ENCODE measurements around the gene AUP1.

The AUP1 gene

DNA sequence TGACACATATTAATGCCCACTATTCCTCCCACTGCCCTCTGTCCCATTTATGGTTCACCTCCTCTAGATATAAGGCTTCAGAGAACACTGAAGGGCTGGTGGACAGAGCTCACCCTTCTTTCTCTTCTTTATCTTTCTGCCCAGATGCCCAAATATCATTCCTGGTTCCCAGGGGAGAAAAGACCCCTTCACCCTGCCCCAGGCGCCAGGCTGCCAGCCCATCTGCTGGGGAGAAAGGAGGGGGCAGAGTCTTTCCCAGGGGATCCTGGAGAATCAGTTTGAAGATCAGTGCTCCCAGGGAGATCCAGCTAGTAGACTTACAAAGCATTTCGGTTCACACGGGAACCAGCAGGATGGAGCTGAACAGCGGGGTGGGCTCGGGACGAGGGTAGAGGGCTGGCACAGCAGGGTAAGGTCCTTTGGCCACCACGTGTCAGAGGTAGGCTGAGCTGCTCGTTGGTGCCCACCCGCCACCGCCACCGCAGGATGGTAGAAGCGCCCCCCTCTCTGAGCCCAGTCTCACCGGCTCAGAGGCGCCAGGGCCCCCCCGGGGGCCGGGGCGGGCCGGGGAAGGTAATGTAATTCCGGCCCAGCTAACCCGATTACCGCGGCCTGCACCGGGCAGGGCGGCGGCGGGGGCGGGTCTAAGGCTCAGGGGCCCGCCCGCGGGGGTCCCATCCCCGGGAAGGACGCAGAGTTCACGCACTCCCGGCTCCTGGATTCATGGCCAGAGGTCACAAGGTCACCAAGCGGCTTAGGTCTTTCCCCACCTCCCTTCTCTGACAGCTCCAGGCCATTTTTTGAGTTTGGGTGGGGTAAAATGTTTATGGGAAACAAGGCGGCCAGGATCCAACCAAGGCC lies 16.5 kb downstream of the AUP1 start:
- no peak for DNase-seq

DNA sequence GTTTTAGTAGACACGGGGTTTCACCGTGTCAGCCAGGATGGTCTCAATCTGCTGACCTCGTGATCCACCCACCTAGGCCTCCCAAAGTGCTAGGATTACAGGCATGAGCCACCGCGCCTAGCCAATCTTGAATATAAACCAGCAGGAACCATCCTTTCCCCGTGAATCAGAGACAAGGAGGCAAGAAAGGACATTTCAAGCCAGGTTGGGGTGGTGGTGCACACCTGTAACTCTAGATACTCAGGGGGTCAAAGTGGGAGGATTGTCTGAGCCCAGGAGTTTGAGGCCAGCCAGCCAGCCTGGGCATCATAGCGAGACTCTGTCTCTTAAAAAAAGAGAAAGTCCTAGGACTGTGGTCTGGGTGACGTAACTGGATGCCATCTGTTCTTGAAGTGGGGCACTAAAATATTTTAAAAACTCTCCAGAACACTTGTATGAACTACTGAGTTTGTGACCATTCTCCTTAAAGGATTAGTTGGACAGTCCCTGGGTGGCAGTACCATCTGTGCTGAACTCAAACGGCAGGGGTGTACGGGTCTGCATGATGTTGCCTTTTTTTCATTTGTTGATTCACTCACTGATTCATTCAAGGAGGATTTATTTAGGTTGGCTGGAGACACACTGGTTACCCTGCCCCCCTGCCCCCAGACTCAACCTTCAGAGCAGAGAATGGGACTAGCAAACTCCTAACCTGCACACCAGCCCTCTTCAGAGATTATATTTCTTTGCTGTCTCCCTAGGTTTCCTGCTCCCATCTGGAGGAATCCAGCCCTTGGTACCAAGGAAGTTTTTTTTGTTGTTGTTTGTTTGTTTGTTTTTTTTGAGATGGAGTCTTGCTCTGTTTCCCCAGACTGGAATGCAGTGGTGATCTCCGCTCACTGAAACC lies 18.2 kb downstream of the AUP1 start:
- no peak for DNase-seq

DNA sequence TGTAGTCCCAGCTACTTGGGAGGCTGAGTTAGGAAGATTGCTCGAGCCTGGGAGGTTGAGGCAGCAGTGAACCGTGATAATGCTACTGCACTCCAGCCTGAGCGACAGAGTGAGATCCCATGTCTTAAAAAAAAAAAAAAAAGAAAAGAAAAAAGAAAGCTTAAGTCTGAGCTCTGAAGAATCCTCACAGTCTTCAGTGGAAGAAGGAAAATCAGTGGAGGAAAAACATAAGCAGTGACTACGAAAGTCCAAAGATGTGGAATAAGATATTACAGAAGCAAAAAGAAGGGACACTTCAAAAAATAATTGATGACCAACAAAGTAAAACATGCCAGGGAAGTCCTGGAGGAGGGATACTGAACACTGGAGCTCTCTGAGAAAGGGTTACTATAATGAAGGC lies 19.2 kb downstream of the AUP1 start:
- DNase-seq: no peak

DNA sequence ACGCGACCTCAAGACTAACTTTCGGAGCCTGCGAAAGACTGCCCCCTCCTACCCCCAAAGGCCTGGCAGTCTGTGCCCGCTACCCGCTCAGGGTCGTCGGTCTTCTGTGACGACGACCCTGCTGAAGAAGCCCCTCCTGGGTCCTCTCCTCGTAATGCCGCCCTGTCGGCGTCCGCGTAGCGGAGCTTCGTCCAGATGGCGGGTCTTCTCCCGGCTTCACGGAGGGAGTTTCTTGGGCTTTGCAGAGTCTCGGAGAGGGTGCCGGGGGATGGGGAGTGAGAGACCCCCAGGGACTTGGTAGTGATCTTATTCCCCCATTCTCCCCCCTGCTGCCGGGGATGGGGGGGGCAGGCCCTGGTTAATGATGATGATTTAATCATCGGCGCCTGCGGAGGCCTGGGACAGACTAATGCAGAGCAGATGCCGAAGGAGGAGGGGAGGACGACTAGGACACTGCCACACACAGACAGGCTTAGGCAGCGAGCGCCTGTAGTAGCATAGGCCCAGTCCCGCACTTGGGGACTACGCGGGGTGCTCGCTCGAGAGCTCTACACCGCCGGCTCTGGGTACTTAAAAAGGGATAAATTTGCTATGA lies 21.5 kb downstream of the AUP1 start:
- DNase-seq: peak; percentile 48

DNA sequence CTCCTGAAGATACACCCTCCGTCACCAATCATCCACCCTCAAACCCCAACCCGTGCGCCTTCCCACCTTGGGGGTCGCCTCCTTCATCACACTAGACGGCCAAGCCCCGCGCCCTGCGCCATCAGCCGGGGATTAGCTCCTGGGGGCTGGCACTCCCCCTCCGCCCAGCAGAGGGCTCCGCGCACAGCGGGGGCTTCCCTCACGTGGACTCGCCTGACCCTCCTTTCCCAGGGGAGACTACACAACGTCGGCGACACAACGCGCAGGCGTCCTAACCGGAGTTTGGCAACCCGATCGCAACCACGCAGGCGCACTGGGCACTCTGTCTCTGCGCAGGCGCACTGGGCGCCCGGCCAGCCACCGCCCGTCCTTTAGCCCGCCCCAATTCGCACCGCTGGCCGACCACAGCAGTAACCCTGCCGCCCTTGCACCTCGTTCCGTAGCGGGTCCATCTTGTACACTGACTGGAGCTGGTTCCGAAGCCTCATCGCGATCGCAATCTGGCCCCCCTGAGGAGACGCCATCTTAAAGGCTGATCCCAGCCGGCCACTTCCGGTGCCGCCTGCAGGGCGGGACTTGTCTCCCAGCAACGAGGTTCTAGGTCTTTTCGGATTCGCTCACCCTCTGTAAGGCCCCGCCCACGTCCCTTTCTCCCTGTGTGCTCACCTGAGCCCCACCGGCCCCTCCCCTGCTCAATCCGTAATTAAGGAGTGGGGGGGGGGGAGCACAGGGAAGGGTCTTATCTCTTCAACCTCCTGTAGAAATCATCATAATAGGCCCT lies 22.2 kb downstream of the AUP1 start, which contains the start of gene PCGF1:
Gene PCGF1, minus strand, starts transcription at position 551 of the 781 bp plus-strand sequence. Its CDS starts 27 bp downstream, at position 524.
- DNase-seq: peak; percentile 98

DNA sequence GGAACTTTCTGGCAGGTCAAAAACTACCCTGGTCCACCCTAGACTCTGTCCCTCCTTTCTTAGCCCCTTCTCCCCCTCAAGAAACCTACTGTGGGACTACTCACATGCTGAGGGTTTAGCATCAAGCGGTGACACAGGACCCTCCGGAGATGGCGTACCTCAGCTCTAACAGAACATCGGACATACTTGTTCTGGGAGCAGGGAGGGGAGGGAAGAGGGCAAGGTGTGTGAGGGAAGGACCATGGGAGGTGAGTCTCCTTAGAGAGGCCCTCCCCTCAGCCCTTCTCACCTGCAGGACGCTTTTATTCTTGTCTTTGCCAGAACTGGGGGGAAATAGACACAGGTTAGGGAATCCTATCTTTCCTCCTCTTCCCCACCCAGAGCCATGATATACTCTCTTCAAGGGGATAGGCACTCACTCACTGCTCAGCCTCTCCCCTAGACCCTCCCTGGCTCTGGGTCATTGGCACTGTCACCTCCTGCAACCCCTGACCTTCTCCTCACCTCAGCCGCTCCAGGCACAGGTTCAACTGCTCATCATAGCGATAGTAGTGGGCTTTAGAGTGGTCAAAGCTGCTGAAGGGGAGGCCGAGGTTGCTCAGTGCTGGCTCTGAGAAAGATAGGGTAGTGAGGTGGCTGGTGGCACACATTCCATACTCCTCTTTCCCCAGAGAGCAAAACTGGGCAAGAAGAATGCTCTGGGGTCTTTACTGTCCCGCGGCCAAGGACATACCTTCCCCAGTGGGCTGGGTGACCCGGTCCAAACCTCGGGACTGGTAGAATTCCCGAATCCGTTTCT lies 23.9 kb downstream of the AUP1 start:
- DNase-seq: no peak

DNA sequence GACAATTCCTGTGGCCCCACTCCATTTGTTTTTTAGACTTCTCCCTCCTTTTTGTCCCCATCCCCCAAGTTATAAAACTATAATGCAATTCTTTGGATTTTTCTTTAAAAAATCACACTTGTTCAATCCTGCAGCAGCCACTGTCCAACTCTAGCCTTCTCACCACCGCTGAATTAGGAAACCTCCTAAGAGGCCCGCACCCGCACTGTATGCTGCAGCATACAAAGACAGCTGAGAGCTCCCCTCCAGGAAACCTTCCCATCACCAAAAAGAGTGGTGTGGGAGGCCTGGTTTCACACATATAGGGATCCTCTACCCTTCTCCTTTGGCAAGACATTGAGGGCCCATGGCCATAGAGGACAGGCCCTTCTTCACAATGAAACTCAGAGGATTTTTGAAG lies 24.9 kb downstream of the AUP1 start:
- no peak for DNase-seq

DNA sequence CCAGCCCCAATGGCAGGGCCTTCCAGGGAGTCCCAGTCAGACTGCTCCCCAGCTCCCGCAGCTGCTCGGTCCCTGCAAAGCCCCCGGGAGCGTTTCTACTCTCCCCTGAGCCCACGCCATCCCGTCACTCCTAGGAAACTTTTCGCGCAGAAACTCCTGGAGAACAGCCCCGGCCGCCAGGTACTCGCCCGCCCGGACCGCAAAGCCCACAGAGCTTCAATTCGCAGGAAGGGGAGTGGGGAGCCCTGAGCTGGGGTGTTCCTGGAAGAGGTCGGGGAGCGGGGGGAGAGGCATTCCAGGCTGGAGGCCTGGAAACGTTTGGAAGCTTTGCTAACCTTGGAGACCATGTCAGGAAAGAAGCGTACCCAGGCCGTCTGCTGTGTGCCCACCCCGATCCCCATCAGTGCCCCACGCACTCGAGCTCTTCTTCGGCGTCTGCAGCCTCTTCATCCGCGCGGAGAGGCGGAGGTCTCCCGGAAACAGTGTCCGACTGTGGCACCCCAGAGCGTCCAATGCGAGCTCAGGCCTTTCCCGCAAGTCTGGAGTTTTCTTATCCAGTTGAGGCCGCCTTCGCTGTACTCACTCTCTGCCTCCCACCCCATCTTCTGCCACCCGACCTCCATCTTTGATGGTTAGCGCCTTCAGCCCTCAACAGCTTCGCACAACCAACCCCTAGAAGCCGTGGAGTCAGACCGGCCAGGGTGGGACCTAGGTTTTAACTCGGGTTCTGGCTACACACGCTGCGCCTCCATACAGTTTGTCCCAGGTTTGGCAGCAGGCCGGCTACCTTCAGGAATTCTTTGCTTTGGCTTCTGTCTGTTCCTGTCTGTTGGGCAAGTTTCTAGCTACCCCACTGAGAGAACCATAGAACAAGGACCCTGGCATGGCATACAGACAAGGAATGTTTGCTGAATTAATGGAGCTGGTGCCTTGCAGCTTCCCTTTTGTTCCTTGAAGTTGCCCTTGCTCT lies 25.7 kb downstream of the AUP1 start:
- no peak for DNase-seq

DNA sequence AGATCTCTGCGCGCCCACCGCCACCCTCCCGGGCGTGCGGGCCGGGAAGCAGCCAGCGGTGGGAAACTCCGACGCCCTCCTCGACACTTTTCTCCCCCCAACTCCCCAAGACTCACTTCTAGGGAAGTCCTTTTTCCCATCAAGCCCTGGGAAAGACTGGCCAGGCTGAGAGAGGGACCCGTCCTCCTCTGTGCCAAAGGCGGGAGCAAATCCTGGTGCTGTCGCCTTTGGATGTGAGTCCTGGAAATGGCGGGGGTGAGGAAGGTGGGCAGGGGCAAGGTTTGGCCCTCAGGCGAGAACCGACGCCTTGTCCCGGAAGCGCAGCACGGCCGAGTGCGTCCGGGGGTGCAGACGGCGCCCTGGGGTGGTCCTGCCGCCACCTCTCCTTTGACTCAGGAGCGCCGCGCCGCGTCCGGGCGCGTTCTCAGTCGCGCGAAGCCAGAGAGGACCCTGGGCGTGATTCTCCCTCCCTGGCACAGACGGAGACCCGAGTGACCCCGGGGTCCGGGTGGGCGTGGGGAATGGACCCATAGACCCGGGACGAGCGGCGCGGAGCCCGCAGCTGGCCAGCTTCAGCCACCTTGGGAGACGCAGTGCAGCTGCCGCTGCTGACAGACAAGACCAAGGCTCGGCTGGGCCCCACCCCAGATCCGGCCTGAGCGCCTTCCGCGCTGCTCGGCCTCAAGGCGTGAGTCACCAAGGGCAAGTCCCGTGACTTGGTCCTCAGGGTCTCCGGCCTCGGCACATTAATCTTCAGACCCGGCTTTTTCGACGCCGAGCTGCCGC lies 26.6 kb downstream of the AUP1 start:
- no peak for DNase-seq

DNA sequence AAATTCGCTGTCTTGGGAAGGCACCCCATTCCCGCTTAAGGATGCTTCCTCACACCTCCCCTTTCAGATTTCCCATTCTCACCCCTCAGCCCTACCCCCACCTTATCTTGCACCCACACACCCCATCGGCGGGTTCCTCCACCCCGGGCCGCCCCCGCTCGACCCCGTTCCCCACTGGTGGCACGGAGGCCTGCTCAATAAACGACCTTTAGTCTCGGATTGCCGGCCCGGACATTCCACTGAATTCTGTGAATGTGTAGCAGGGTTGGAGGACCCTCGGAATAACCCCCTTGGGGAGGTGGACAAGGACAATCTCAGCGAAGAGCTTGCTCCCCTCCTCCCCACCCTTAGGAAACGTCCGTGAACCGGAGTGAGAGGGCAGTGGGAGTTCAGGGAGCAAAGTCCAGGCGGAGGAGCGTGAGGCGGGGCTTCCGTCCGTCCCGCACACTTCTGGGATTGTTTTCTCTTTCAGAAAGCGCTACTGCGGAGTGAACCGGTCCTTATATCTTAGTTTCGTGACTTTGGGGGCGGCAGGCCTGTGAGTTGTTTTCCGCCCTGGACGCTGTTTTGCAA lies 27.3 kb downstream of the AUP1 start:
- no peak for DNase-seq

DNA sequence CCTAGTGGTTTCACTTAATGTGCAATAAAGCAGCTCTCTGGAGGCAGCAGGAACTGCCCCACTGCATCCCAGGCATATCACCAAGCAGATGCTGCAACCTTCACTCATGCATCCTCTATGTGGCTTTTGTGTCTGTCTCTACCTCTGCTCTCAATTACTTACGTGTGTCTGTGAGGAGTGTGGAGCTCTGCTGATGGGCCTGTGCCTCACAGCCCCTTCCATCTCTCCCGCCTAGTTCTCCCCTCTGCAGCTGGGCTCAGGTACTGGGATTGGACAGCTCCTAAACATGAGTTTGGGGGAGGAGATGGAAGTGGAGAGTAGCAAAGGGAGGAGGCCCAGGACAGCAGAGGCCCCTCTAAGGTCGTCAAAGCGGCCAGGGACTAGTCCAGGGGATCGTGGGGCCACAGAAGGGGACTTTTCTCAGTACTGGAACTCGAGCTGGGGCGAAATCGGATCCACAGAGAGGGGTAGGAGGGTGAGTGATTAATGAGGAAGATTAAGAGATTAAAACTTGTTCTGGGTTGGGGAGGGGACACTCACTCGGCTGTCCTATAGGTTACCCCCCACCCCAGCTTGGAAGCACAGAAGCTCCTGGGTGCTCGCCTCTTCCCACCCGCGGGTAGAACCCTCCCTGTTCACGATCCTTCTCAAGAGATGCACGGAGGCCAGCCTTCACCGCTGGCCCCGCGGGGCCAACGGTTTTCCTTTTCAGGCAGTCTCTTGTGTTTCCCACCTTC lies 28.0 kb downstream of the AUP1 start:
- no peak for DNase-seq

DNA sequence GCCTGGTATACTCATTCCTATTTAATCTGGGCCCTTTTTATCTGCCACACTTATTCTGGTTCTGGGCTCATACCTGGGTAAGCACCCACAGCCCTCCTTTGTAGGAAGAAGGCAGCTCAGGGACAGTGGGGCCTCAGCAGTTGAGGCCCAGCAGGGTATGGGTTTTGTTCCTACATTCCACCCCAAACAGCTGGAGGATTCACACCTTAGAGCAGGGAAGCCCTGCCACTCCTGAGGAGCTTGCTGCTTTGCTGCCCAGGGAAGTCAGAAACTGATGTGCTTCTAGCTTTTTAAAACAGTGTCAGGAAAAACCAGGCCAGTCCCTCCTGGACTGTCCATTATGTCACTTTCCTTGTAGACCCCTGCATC lies 28.9 kb downstream of the AUP1 start:
- no peak for DNase-seq

DNA sequence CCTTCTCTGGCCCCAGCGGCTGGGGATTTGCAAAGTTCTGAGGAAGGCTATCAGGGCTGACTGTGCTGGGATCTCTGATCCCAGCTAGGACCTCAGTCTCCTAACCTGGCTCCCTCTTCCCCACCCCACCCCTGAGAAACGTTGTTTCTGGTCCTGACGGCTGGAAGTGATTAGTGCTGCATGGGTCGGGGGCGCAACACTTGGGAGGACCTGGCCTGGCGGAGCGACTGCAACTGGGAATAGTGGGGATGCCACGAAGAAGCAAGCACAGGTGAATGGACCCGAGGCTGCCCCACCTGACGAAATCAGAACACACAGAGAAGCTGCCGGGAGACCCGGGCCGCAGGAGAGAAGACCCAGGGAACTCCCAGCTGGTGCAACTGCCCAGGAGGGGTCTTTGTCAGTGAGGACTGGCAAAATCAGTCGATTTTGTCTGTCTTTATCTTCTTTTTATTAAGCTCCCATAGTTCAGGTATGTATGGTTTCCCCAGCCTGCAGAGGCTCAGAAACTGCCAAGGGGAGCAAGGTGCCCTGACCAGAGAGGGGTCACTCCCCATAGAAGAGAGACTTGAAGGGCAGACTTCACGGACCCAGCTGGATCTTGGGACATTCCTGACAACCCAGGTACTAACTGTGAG lies 29.4 kb downstream of the AUP1 start:
- DNase-seq: no peak

DNA sequence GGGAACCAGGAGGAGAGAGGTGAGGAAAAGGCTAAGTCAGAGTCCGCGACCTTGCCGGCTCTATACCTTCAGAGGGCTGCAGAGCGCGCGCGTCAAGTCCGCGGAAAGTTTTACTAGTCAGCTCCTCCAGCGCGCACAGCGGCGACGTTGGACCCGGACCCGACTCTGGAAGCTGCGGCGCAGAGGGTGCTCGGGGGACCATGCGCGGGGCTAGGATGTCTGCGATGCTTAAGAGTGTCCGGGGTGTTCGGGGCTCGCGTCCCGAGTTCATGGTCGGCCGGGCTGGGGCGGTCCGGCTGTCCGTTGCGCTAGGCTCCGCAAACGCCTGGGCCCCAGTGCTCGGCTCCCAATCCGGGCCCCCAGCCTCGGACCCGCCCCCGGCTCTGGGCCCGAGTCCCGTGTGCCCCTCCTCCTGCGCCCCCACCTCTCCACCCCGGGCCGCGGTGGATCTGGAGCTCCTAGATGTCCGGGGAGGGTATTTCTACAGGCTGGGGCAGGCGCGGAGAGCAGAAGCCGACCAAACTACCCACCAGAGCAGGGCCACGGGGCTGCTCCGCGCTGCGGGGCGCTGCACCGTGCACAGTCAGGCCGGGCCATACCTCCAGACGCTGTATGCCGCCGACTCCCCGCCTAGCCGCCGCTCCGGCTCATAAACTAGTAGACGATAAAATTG lies 30.1 kb downstream of the AUP1 start, which contains the start of gene LBX2:
Gene LBX2, minus strand, starts transcription at position 337 of the 673 bp plus-strand sequence. Its CDS starts 66 bp downstream, at position 271.
- no peak for DNase-seq

DNA sequence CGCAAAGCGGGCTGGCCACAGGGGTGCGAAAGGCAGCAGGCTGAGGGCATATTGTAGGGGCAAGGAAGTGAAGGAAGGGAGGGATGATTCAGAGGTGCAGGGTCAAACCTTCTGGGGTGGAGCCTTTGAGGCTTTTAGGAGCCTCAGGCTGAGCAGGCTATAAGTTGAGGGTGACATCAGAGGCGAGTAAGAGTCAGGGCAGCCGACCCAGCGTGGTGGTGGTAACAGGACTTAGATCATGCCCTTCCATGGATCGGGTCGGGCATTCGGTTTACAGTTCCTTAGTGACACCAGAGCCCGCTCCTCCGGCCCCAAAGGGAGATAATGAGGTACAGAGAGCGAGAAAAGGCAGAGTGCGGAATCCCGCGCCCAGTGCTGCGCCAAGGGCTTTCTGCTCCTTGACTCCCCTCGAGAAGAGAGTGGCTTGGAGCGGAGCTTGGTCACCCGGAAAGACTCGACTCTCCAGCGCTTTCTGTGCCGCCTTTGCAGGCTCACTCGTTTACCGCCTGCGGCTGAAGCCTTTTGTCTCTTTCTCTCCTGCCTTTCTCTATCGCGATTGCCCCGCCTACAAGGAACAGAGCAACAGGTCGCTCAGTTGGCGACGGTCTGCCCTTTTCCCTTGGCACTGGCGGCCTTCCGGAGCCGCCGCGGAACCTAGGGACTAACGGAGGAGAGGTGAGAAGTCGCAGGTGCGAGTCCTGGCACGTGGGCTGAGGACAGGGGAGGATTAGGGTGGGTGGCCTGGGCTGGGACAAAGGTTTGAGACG lies 30.8 kb downstream of the AUP1 start:
- DNase-seq: no peak

DNA sequence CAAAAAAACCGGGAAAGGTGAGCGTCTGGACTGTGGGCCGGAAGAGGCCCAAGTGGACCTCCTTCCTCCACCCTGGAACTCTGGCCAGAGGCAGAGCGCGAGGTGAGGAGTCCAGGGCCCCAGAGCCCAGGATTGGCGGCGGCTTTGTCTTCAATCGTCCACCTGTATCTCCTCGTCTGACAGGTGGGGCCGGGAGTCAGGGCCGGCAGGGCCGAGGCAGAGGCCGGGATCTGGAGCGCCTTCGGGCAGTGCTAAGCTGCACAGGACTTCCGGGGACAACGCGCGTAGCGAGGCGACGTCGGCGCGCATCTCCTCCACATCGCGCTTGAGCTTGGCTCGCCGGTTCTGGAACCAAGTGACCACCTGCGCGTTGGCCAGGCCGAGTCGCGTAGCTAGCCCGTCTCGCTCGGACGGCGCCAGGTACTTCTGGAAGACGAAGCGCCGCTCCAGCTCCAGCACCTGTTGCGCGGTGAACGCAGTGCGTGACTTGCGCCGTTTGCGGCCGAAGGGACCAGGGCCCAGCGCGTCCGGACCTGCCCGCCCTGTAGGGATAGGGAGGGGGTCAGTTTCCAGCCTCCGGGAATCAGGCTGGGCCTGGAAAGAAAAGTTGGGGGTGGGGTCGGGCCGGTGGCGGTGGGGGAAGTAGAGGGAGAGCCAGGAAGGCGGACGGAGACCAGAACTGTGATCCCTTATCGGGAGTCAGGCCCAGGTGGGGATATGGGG lies 31.6 kb downstream of the AUP1 start:
- no peak for DNase-seq

Data from NCI-H1694 treated with DMSO at 0.1 percent for 48 hours (cell line).